B cell (primary cell): Measurements from ENCODE around the gene WDR83. TPM values are rescaled to one million over a fixed set of nuclear protein-coding genes. Genes with fewer than 3 reads are reported as not detected.

Experiments
- ATAC-seq: fragments of 200-7000 bp; cut with Tn5 transposase; one replicate; pipeline ENCODE4 v1.10.0; 2021; ENCODE audit warnings: low read depth, mild to moderate bottlenecking, moderate number of reproducible peaks, moderate library complexity
- CTCF ChIA-PET: fragments of 350-600 bp; sonication (Branson Sonifier 250); formaldehyde crosslinking; loops from one replicate; lab custom pipeline; 2021; ENCODE audit warnings: antibody characterized with exemption, inconsistent platforms; lab: Charles Lee
- POLR2A ChIA-PET: fragments of 350-600 bp; sonication (Branson Sonifier 250); formaldehyde crosslinking; loops from one replicate; lab custom pipeline; 2021; ENCODE audit warnings: antibody characterized with exemption; lab: Charles Lee
- DNase-seq: peaks from one replicate; pipeline ENCODE4 v3.0.0; 2013
- H2AFZ ChIP-seq: 2 replicates; pipeline ENCODE4 v1.6.1; 2012; ENCODE audit warnings: mild to moderate bottlenecking, low read depth, low read length; ENCODE audit not compliant: insufficient read depth, poor library complexity, severe bottlenecking
- H3K27ac ChIP-seq, 2 donors: 1 replicate in 1 of 2; 2 replicates in 1 of 2; pipeline ENCODE4 v1.5.1; 2012 to 2013; ENCODE audit warnings: low read length in 2 of 2, mild to moderate bottlenecking in 2 of 2, moderate library complexity in 1 of 2
- H3K27me3 ChIP-seq, 4 experiments: fragments of 200-600 bp in 1 of 4; sonication (generic) in 1 of 4; replicated peaks in 1 of 4; 1 replicate in 2 of 4; 2 replicates in 2 of 4; pipeline versions ENCODE4 v1.6.1 to v1.7.0; 2013 to 2016; ENCODE audit warnings: low read length in 3 of 4, mild to moderate bottlenecking in 2 of 4, mixed read lengths in 1 of 4, moderate library complexity in 1 of 4; ENCODE audit not compliant: insufficient read depth in 4 of 4, control insufficient read depth in 3 of 4; ENCODE audit errors: control extremely low read depth in 1 of 4
- H3K36me3 ChIP-seq, 2 experiments: replicated peaks in 1 of 2; 1 replicate in 1 of 2; 2 replicates in 1 of 2; pipeline versions ENCODE4 v1.6.1 to v1.7.1; 2013; ENCODE audit warnings: low read length in 1 of 2; ENCODE audit not compliant: insufficient read depth in 2 of 2, control insufficient read depth in 1 of 2; ENCODE audit errors: control extremely low read depth in 1 of 2, extremely low read depth in 1 of 2
- H3K4me1 ChIP-seq, 2 donors: fragments of 200-600 bp in 1 of 2; sonication (generic) in 1 of 2; 1 replicate in 1 of 2; 2 replicates in 1 of 2; pipeline versions ENCODE4 v1.5.1 to v1.6.1; 2013 to 2017; ENCODE audit warnings: low read length in 2 of 2; ENCODE audit not compliant: control insufficient read depth in 2 of 2, insufficient read depth in 2 of 2
- H3K4me2 ChIP-seq: replicated peaks from 2 replicates; pipeline ENCODE3; 2012; ENCODE audit warnings: mild to moderate bottlenecking, low read depth, low read length; ENCODE audit not compliant: poor library complexity, severe bottlenecking
- H3K4me3 ChIP-seq, 5 experiments: fragments of 200-600 bp in 1 of 5; sonication (generic) in 1 of 5; 1 replicate in 3 of 5; 2 replicates in 2 of 5; pipeline versions ENCODE4 v1.5.1 to v1.7.0; 2011 to 2016; ENCODE audit warnings: low read length in 4 of 5, mild to moderate bottlenecking in 4 of 5, low read depth in 2 of 5, control low read depth in 1 of 5, moderate library complexity in 1 of 5; ENCODE audit not compliant: insufficient read depth in 1 of 5; ENCODE audit errors: control extremely low read depth in 1 of 5, extremely low read depth in 1 of 5
- H3K79me2 ChIP-seq: fragments of 200-600 bp; sonication (generic); one replicate; pipeline ENCODE4 v1.6.0; 2016; ENCODE audit warnings: low read length; ENCODE audit not compliant: control insufficient read depth, insufficient read depth
- H3K9ac ChIP-seq: fragments of 200-600 bp; sonication (generic); 2 replicates; pipeline ENCODE4 v1.6.1; 2017; ENCODE audit warnings: mild to moderate bottlenecking, low read length, moderate library complexity
- H3K9me3 ChIP-seq, 3 donors: one replicate each; pipeline versions ENCODE4 v1.6.1 to v1.7.1; 2013; ENCODE audit warnings: low read length in 2 of 3; ENCODE audit not compliant: control insufficient read depth in 2 of 3, insufficient read depth in 1 of 3; ENCODE audit errors: control extremely low read depth in 1 of 3
- H4K20me1 ChIP-seq: 2 replicates; pipeline ENCODE4 v1.6.0; 2012; ENCODE audit warnings: mild to moderate bottlenecking, low read length; ENCODE audit not compliant: insufficient read depth, control insufficient read depth, poor library complexity, severe bottlenecking
- H3K27ac Mint-ChIP-seq: one replicate; pipeline ENCODE4 v1.8.0; 2021; ENCODE audit warnings: mixed read lengths
- H3K27me3 Mint-ChIP-seq: one replicate; pipeline ENCODE4 v1.8.0; 2021; ENCODE audit warnings: mixed read lengths
- H3K4me1 Mint-ChIP-seq: one replicate; pipeline ENCODE4 v1.8.0; 2021; ENCODE audit warnings: mixed read lengths
- H3K4me3 Mint-ChIP-seq: one replicate; pipeline ENCODE4 v1.8.0; 2021; ENCODE audit warnings: mixed read lengths
- H3K9me3 Mint-ChIP-seq: one replicate; pipeline ENCODE4 v1.8.0; 2022; ENCODE audit warnings: mixed read lengths; ENCODE audit not compliant: insufficient read depth
- CTCF ChIP-seq: fragments of 200-600 bp; IDR thresholded peaks from one replicate; pipeline ENCODE4 v1.8.0; 2022; ENCODE audit warnings: antibody characterized with exemption, mild to moderate bottlenecking
- EZH2 ChIP-seq: IDR thresholded peaks from 2 replicates; pipeline ENCODE4 v1.6.1; 2012; ENCODE audit warnings: borderline replicate concordance, low read depth, mild to moderate bottlenecking, moderate library complexity, low read length; ENCODE audit not compliant: insufficient read depth, poor library complexity, severe bottlenecking
- WGBS: methylation state at CpG from one replicate; pipeline ENCODE4 v1.1.5; 2013; ENCODE audit warnings: missing lambda C conversion rate; ENCODE audit not compliant: insufficient coverage; 5-methylcytosine and 5-hydroxymethylcytosine counted together
- intact Hi-C: fragments of 100-400 bp; cut with micrococcal nuclease; formaldehyde crosslinking; loops from one replicate; pipeline ENCODE4 v1.10.0; 2022
- polyA plus RNA-seq: library from polyadenylated mRNA; depleted of rRNA; stranded (reverse); fragments of >200 nt; gene quantifications from 2 replicates; pipeline ENCODE4 v1.2.3, GENCODE V29; 2012
- total RNA-seq, 2 donors: library from RNA; stranded (reverse); fragments of 120-200 nt in 1 of 2; gene quantifications; 1 replicate in 1 of 2; 2 replicates in 1 of 2; pipeline versions ENCODE4 v1.2.3 to v1.2.4, GENCODE V29; 2013 to 2022

The WDR83 gene
- total and polyA plus RNA-seq, 2 donors (not counting 1 experiment from before 2014, with no cell fraction given): 16.3 to 24.6 TPM

GRCh38 chr19:12695997-12696365 lies 29.4 kb downstream of the WDR83 start:
- Histone ChIP-seq H3K36me3 (peaks cover 0 to 4% of the 10 kb centered on the region in 2 experiments), H3K4me3 (peak overlapping the region in 4 of 5 experiments; percentile 64 to 88 (median 79)), H3K4me2 (peak overlapping the region; percentile 99), H3K9me3 (no peaks in the 10 kb centered on the region), H3K27me3 (no peaks in the 10 kb centered on the region), H2AFZ (peak overlapping the region; percentile 90), H3K9ac (peak overlapping the region; percentile 79), H3K27ac (peak overlapping the region; percentile 85 to 93), H3K4me1 (peaks cover 13 to 17% of the 10 kb centered on the region in 2 donors), H4K20me1 (no peaks in the 10 kb centered on the region), H3K79me2 (no peaks in the 10 kb centered on the region)
- peaks cover 10% of the 10 kb centered on the region for H3K4me1 Mint-ChIP-seq
- peak overlapping the region; percentile 94 for H3K4me3 Mint-ChIP-seq
- no peaks in the 10 kb centered on the region for H3K27me3 Mint-ChIP-seq
- DNase-seq: no peak
- no peak for ATAC-seq
- WGBS: 4% methylated on average over 36 of the region's 36 CpGs
- ChIA-PET POLR2A (interaction anchor here (0.6 to 2.6 kb wide), 8 partner anchors 14 to 242 kb away, joined by 3 to 12 read pairs (median 6); partner anchors contain the start of genes CALR, DHPS and RTBDN), CTCF (interaction anchor here (0.5 to 3.5 kb wide), 5 partner anchors 15 to 132 kb away, joined by 3 to 16 read pairs (median 6); no protein-coding TSS in a partner anchor)
- H3K9me3 Mint-ChIP-seq: no peaks in the 10 kb centered on the region
- TF ChIP-seq CTCF: no peak
- no peak for TF ChIP-seq EZH2
- H3K27ac Mint-ChIP-seq: peak overlapping the region; percentile 98
- intact Hi-C loops: loop anchor here (1.0 to 2.0 kb wide), 5 partner anchors 15 to 1191 kb away; partner anchors contain the start of genes DHPS, GET3, TNPO2 and ZNF653
